Measurements from ENCODE around the gene TMEM39B. TPM values are rescaled to one million over a fixed set of nuclear protein-coding genes. Genes with fewer than 3 reads are reported as not detected.

TMEM39B gene
- 2.5 and 5.9 TPM in 2 replicates for total RNA-seq

GRCh38 chr1:32072622-32073298 lies at the start of gene TMEM39B:
TSS of gene TMEM39B (plus strand) at chr1:32072939. CDS start at chr1:32073048, 109 bp downstream.

GRCh38 chr1:32107742-32108661 lies 35.3 kb downstream of the TMEM39B start, which contains the start of gene KPNA6:
TSS of gene KPNA6 (plus strand) at chr1:32108056. CDS start at chr1:32108131, 75 bp downstream.

Other genes with a start within 250 kb of the TMEM39B start
- 397 and 467 TPM in 2 replicates for gene PTP4A2, start 134.6 kb upstream of the TMEM39B start, total RNA-seq
- gene KHDRBS1, start 59.1 kb upstream of the TMEM39B start, total RNA-seq: 29.6 and 79.9 TPM in 2 replicates
- 33.8 and 50.0 TPM in 2 replicates for gene KPNA6, start 35.1 kb downstream of the TMEM39B start, total RNA-seq
- 78.4 and 108 TPM in 2 replicates for gene TXLNA, start 106.7 kb downstream of the TMEM39B start, total RNA-seq
- 7.9 and 17.3 TPM in 2 replicates for gene CCDC28B, start 127.7 kb downstream of the TMEM39B start, total RNA-seq
- gene IQCC, start 132.7 kb downstream of the TMEM39B start, total RNA-seq: 1.7 and 1.9 TPM in 2 replicates
- not detected in 2 replicates for gene DCDC2B, start 136.2 kb downstream of the TMEM39B start, total RNA-seq
- gene TMEM234, start 149.4 kb downstream of the TMEM39B start, total RNA-seq: 12.1 and 14.4 TPM in 2 replicates
- gene EIF3I, start 149.5 kb downstream of the TMEM39B start, total RNA-seq: 335 and 518 TPM in 2 replicates
- gene FAM167B, start 174.3 kb downstream of the TMEM39B start, total RNA-seq: 0.38 and 2.0 TPM in 2 replicates
- gene LCK, start 178.3 kb downstream of the TMEM39B start, total RNA-seq: not detected in 2 replicates
- 53.0 and 92.6 TPM in 2 replicates for gene HDAC1, start 219.1 kb downstream of the TMEM39B start, total RNA-seq